Uterus (tissue), 4 donors: ENCODE results near the gene SLC6A7. TPM values are rescaled to one million over a fixed set of nuclear protein-coding genes. Genes with fewer than 3 reads are reported as not detected.

Experiments used
- DNase-seq, 2 donors: peaks; one replicate each; pipeline ENCODE4 v3.0.0-alpha.2; 2019 to 2020
- H3K27ac ChIP-seq, 2 donors: fragments of 200-600 bp; sonication (generic); 1 replicate in 1 of 2; 2 replicates in 1 of 2; pipeline ENCODE4 v1.5.1; 2016 to 2018
- H3K27me3 ChIP-seq, 2 donors: fragments of 200-600 bp; sonication (generic); one replicate each; pipeline ENCODE4 v1.5.1; 2018 to 2019; ENCODE audit warnings: control low read depth in 1 of 2
- H3K36me3 ChIP-seq, 2 donors: fragments of 200-600 bp; sonication (generic); one replicate each; pipeline ENCODE4 v1.5.1; 2019; ENCODE audit warnings: control low read depth in 1 of 2
- H3K4me1 ChIP-seq, 2 donors: fragments of 200-600 bp; sonication (generic); one replicate each; pipeline ENCODE4 v1.5.1; 2018 to 2019; ENCODE audit warnings: control low read depth in 1 of 2
- H3K4me3 ChIP-seq, 2 donors: fragments of 200-600 bp; sonication (generic); 1 replicate in 1 of 2; 2 replicates in 1 of 2; pipeline ENCODE4 v1.5.1; 2018 to 2019; ENCODE audit warnings: mild to moderate bottlenecking in 1 of 2
- H3K9me3 ChIP-seq, 2 donors: fragments of 200-600 bp; sonication (generic); one replicate each; pipeline ENCODE4 v1.5.1; 2019; ENCODE audit warnings: control low read depth in 1 of 2
- CTCF ChIP-seq, 4 experiments: fragments of 200-600 bp in 2 of 4; fragments of 450-650 bp in 2 of 4; sonication (generic) in 2 of 4; IDR thresholded peaks; one replicate each; pipeline ENCODE4 v1.5.1; 2016 to 2019; ENCODE audit warnings: antibody characterized with exemption in 4 of 4, mild to moderate bottlenecking in 2 of 4, moderate library complexity in 1 of 4
- POLR2A ChIP-seq, 2 donors: fragments of 450-650 bp; IDR thresholded peaks; one replicate each; pipeline ENCODE4 v1.6.1; 2016; ENCODE audit warnings: antibody characterized with exemption in 2 of 2, mild to moderate bottlenecking in 1 of 2, moderate library complexity in 1 of 2
- intact Hi-C: fragments of 100-400 bp; cut with DNase I; formaldehyde crosslinking; loops from one replicate; pipeline ENCODE4 v1.15.1; 2023; ENCODE audit warnings: low total_unique reads
- total RNA-seq, 4 donors: library from RNA; depleted of rRNA in 3 of 4; stranded (reverse); fragments of >200 nt in 3 of 4; gene quantifications; one replicate each; pipeline versions ENCODE4 v1.1.0 to v1.2.4, GENCODE V29; 2014 to 2023
- donor health status: DM: yes; HTN: yes; CAD: no.

SLC6A7 gene
- not detected for total RNA-seq

GRCh38 chr5:150189728-150190502, at the start of gene SLC6A7:
SLC6A7 (plus strand) TSS chr5:150190062; CDS start chr5:150190328, 266 bp downstream.
- H3K4me1 ChIP-seq = peaks cover 0 to 4% of the 10 kb centered on the region in 2 donors
- peaks cover 0 to 14% of the 10 kb centered on the region in 2 donors for H3K27me3 ChIP-seq
- no peaks in the 10 kb centered on the region for H3K9me3 ChIP-seq
- H3K4me3 ChIP-seq = no peak within 1 kb of the TSS
- intact Hi-C loops = no loop called here
- TF ChIP-seq POLR2A (IDR thresholded peaks at IDR 0.05) (no peak), CTCF (IDR thresholded peaks at IDR 0.05) (no peak)
- H3K27ac ChIP-seq = no peak within 1 kb of the TSS
- no peak for DNase-seq
- H3K36me3 ChIP-seq = no peaks in the 10 kb centered on the region

DNA sequence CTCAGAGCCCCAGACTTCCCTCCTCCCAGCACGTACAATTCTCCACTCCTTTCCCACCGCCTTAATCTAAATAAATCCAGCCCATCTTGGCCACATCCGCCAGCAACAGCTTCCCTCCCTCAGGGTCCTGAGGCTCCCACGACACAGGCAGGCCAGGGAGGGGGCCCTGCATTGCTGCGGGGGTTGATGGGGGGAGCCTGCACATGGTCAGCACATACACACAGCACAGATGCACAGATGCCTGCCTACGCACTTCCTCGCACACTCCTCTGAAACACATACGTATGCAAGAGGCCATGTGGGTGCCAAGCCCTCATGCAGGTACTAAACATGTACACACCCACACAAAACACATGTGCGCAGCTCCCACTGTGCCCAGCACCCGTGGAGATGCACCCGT, 49.0 kb upstream of the SLC6A7 start:
- no peak for DNase-seq
- TF ChIP-seq POLR2A (IDR thresholded peaks at IDR 0.05) (no peak), CTCF (IDR thresholded peaks at IDR 0.05) (no peak)
- Histone ChIP-seq H3K4me3 (no peak overlapping the region), H3K4me1 (peaks cover 52 to 66% of the 10 kb centered on the region in 2 donors), H3K27me3 (no peaks in the 10 kb centered on the region), H3K36me3 (no peaks in the 10 kb centered on the region), H3K9me3 (no peaks in the 10 kb centered on the region), H3K27ac (peak overlapping the region; percentile 97 to 99)
- intact Hi-C loops = no loop called here

DNA sequence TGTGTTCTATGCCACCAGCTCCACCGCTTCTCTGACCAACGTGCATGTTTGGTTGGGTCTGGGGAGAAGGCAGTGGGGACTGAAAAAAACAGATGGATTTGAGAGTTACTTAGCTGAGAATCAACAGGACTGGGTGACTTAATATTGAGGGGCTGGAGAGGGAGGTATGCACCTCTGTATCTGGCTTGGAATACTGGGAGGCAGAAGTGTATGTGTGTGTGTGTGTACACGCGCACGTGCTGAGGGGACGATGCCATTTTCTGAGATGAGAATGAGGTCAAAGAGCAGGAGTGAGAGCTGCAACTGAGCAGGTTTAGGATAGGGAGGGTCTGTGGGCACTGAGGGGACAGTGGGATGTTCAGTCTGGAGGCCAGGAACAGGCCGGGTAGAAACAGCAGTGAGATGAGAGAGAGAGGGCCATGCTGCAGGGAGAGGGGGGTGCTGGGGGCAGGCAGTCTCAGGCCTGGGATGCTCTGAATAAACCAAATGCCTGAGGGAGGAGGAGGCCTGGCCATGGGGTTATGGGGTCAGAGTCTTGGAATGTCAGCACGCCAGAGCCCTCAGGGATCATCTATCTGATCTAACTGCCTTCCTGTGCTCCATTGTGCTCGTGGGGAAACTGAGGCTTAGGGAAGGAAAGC, 48.2 kb upstream of the SLC6A7 start:
- intact Hi-C loops = no loop called here

DNA sequence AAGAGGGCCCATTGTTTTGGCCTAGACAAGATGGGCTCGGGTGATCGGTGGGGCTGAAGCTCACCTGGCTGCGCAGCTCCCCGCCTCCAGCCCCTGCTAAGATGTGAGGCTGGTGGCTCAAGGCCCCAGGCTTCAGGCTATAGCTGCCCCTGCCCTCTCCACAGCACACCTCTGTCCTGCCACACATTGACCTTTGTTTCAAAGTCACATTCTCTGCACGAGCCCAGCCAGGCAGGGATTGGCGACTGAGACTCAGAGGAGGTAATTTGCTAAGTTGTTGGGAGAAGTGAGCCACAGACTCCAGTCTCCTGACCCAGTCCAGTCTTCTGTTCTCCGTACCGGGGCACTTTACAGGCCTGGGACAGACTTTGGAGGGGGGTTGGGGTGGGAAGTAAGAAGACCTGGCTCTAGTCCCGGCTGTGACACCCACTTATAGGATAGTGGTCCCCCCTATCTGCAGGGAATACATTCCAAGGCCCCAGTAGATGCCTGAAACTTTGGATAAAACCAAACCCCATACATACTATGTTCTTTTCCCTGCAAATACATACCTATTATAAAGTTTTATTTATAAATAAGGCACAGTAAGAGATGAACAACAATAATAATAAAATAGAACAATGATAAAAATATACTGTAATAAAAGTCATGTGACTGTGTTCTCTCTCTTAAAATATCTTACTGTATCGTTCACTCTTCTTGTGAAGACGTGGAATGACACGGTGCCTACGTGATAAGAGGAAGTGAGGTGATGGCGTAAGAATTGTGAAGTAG, 47.5 kb upstream of the SLC6A7 start:
- H3K9me3 ChIP-seq = no peaks in the 10 kb centered on the region
- TF ChIP-seq CTCF (IDR thresholded peaks at IDR 0.05) = no peak
- no peak for TF ChIP-seq POLR2A (IDR thresholded peaks at IDR 0.05)
- intact Hi-C loops = no loop called here
- H3K36me3 ChIP-seq = no peaks in the 10 kb centered on the region
- no peak overlapping the region for H3K4me3 ChIP-seq
- peaks cover 54 to 56% of the 10 kb centered on the region in 2 donors for H3K4me1 ChIP-seq
- DNase-seq = no peak
- no peaks in the 10 kb centered on the region for H3K27me3 ChIP-seq
- peak overlapping the region; percentile 97 to 99 for H3K27ac ChIP-seq

More for the DNA sequence above, 48.2 kb upstream of the SLC6A7 start:
- Histone ChIP-seq H3K4me3 (no peak overlapping the region), H3K4me1 (peaks cover 53 to 57% of the 10 kb centered on the region in 2 donors), H3K27me3 (no peaks in the 10 kb centered on the region), H3K36me3 (no peaks in the 10 kb centered on the region), H3K27ac (peak overlapping the region; percentile 97 to 99), H3K9me3 (no peaks in the 10 kb centered on the region)
- TF ChIP-seq POLR2A (IDR thresholded peaks at IDR 0.05) (no peak), CTCF (IDR thresholded peaks at IDR 0.05) (no peak)
- DNase-seq = no peak
